Epithelial cell of proximal tubule (primary cell): ENCODE data around the gene IGLL1. TPM values are rescaled to one million over a fixed set of nuclear protein-coding genes. Genes with fewer than 3 reads are reported as not detected.

Experiments used
- DNase-seq: peaks from one replicate; pipeline ENCODE4 v3.0.0-alpha.2; 2011; ENCODE audit warnings: low read depth
- H3K4me3 ChIP-seq: 2 replicates; pipeline ENCODE4 v1.5.1; 2011; ENCODE audit warnings: low read depth, mild to moderate bottlenecking, low read length
- CTCF ChIP-seq: conservative IDR thresholded peaks from 2 replicates; pipeline ENCODE4 v1.5.1; 2012; ENCODE audit warnings: low read depth, mild to moderate bottlenecking, low read length
- total RNA-seq: library from RNA; depleted of rRNA; stranded (reverse); fragments of >200 nt; gene quantifications from 2 replicates; pipeline ENCODE4 v1.2.3, GENCODE V29; 2015

The IGLL1 gene
- total RNA-seq, 1 donor from 2014 or later: not detected

- DNase-seq: no peak
- no peak overlapping the region for H3K4me3 ChIP-seq
- TF ChIP-seq CTCF: no peak
Observed at GRCh38 chr22:23556026-23556620, 24.0 kb downstream of the IGLL1 start.

GRCh38 chr22:23555118-23555517 is 25.0 kb downstream of the IGLL1 start:
- DNase-seq: no peak
- TF ChIP-seq CTCF: no peak
- no peak overlapping the region for H3K4me3 ChIP-seq

GRCh38 chr22:23553924-23554870 is 25.9 kb downstream of the IGLL1 start:
- no peak for DNase-seq
- H3K4me3 ChIP-seq: no peak overlapping the region
- no peak for TF ChIP-seq CTCF

- no peak for TF ChIP-seq CTCF
- DNase-seq: no peak
- H3K4me3 ChIP-seq: no peak overlapping the region
Observed at GRCh38 chr22:23553438-23553837, 26.7 kb downstream of the IGLL1 start.

- no peak for DNase-seq
- no peak for TF ChIP-seq CTCF
Observed at GRCh38 chr22:23552573-23552972, 27.5 kb downstream of the IGLL1 start.

GRCh38 chr22:23551385-23551784 is 28.7 kb downstream of the IGLL1 start:
- TF ChIP-seq CTCF: no peak
- no peak for DNase-seq
- no peak overlapping the region for H3K4me3 ChIP-seq

More at GRCh38 chr22:23552573-23552972, 27.5 kb downstream of the IGLL1 start:
- H3K4me3 ChIP-seq: no peak overlapping the region
